Bronchial epithelial cell (primary cell): ENCODE data around the gene PKNOX2. TPM values are rescaled to one million over a fixed set of nuclear protein-coding genes. Genes with fewer than 3 reads are reported as not detected.

Experiments
- DNase-seq: peaks from one replicate; pipeline ENCODE4 v3.0.0-alpha.2; 2010; ENCODE audit warnings: low read depth
- FAIRE-seq: peaks from 2 replicates; lab custom pipeline; 2011; peaks lifted over from hg19 to GRCh38; lab: Jason Lieb, UNC
- H3K27me3 ChIP-seq: 2 replicates; pipeline ENCODE4 v1.5.1; 2011; ENCODE audit warnings: low read length; ENCODE audit not compliant: control insufficient read depth, insufficient read depth
- H3K36me3 ChIP-seq: 2 replicates; pipeline ENCODE4 v1.5.1; 2011; ENCODE audit warnings: low read length; ENCODE audit not compliant: control insufficient read depth, insufficient read depth
- H3K4me3 ChIP-seq: 2 replicates; pipeline ENCODE4 v1.5.1; 2011; ENCODE audit warnings: mild to moderate bottlenecking, low read depth, low read length, control low read depth
- CTCF ChIP-seq: IDR thresholded peaks from 2 replicates; pipeline ENCODE4 v1.5.1; 2011; ENCODE audit warnings: mild to moderate bottlenecking, moderate library complexity, low read length, control low read depth, inconsistent platforms; ENCODE audit not compliant: insufficient read depth, severe bottlenecking
- total RNA-seq: library from RNA; depleted of rRNA; stranded (reverse); fragments of >200 nt; gene quantifications from 2 replicates; pipeline ENCODE4 v1.2.1, GENCODE V29; 2014

The PKNOX2 gene
- total RNA-seq, 1 donor from 2014 or later: not detected

- no peaks in the 10 kb centered on the region for H3K27me3 ChIP-seq
- FAIRE-seq: no peak
- no peak for TF ChIP-seq CTCF
Measured at GRCh38 chr11:125273519-125274000, 109.0 kb downstream of the PKNOX2 start.

DNA sequence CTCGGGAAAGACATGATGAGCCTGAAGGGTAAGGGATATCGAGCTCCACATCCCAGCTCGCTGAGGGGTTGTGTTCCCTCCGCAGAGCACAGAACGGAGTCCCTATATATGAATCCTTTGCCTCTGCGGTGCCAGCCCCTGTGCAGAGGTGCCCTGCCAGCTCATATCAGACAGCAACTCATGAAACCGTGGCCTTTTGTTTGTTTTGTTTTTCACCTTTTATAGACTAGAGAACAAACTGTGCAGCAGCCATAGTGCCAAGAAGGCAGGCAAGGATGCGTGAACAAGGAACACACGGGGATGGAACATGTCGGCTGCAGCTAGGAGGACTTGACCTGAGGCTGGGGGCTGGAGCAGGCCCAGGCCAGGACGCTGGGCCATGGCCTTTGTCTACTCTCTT, 109.8 kb downstream of the PKNOX2 start:
- Histone ChIP-seq H3K27me3 (no peaks in the 10 kb centered on the region), H3K4me3 (no peak overlapping the region), H3K36me3 (no peaks in the 10 kb centered on the region)
- TF ChIP-seq CTCF: no peak
- FAIRE-seq: no peak
- no peak for DNase-seq

More at GRCh38 chr11:125273519-125274000, 109.0 kb downstream of the PKNOX2 start:
- Histone ChIP-seq H3K36me3 (no peaks in the 10 kb centered on the region), H3K4me3 (no peak overlapping the region)
- DNase-seq: no peak

DNA sequence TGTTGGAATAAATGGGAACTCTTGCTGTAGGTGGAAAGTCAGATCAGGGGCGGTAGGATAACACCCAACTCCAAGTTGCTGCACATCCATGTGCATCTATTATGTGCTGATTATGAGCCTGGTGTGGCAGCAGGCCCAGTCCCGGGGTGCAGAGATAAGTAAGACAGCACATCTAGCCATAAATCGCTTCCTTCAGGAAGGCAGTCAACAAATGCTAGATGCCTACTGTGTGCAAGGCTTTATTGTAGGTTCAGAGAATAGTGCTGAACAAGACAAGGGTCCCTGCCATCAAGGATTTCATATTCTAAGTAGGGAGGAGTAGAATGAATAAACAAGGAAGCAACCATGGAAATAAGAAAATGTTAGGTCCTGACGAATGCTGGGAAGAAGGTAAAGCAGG, 110.2 kb downstream of the PKNOX2 start:
- FAIRE-seq: no peak
- Histone ChIP-seq H3K4me3 (no peak overlapping the region), H3K36me3 (no peaks in the 10 kb centered on the region)

DNA sequence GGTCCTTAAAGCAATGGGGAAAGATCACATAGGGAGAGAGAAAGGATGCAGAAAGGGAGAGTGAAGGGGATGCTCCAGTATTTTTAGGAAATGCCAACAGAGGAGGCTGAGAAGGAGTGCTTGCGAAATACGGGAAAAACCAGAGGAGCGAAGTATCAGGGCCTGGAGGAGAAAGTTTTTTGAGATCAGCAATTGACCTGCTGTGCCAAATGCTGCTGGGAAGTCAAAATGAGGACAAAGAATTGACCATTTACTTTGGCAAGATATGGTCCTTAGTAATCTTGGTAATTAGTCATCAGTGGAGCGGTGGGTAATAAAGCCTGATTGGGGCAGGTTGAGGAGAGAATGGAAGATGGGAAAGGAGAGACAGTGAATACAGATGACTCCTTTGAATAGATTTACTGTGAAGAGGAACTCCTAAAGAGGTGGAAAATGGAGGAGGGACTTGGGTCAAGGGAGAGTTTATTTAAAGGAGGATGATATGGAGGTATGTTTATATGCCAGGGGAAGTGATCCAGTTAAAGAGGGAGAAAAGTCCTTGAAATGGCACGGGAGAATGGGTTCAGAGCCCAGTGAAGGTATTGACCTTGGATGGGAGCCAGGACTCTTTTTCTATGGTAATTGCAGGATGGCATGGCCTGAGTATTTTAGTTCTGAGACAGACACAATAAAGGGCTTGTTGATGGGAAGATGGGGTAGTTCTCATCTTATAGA, 111.5 kb downstream of the PKNOX2 start:
- TF ChIP-seq CTCF: no peak
- DNase-seq: peak; percentile 10
- no peak for FAIRE-seq
- Histone ChIP-seq H3K4me3 (no peak overlapping the region), H3K27me3 (no peaks in the 10 kb centered on the region), H3K36me3 (no peaks in the 10 kb centered on the region)

More for the DNA sequence above, 110.2 kb downstream of the PKNOX2 start:
- H3K27me3 ChIP-seq: no peaks in the 10 kb centered on the region
- TF ChIP-seq CTCF: no peak
- DNase-seq: no peak

- Histone ChIP-seq H3K4me3 (no peak overlapping the region), H3K36me3 (no peaks in the 10 kb centered on the region), H3K27me3 (no peaks in the 10 kb centered on the region)
- no peak for TF ChIP-seq CTCF
- FAIRE-seq: no peak
- no peak for DNase-seq
Measured at GRCh38 chr11:125276619-125276976, 112.0 kb downstream of the PKNOX2 start.
